ENCODE data around the gene NME7. TPM values are rescaled to one million over a fixed set of nuclear protein-coding genes. Genes with fewer than 3 reads are reported as not detected.
A peak's percentile ranks its signal among the peaks of the same experiment; 100 is the strongest.

Gene NME7
- total and polyA plus RNA-seq, 4 donors = 7.8 to 26.5 (median 9.4) TPM

DNA sequence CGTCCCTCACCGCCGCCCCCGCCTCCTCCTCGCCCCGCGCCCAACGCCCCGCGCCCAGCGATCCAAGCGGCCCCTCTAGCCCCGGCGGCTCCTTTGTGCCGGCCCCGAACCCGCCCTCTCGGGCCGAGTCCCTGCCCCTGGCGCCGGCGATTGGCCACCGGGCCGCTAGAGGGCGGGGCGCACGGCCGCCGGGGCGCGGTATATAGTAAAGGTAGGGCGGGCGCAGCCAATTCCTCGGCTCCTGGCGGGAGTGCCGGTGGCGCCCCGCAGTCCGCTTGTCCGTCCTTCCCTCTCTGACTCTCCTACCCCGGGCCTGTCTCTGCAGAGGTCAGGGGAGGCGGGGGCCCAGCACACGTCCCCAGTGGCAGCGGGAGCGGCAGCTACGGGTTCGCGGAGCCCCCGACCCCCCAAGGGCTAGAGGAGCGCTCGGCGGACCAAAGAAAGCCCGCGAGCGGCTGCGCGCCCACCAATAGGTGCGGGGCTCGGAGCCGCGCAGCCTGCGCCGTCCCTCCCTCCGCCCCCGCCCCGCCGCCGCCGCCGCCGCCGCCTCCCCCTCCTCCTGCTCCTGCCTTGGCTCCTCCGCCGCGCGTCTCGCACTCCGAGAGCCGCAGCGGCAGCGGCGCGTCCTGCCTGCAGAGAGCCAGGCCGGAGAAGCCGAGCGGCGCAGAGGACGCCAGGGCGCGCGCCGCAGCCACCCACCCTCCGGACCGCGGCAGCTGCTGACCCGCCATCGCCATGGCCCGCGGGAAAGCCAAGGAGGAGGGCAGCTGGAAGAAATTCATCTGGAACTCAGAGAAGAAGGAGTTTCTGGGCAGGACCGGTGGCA is 261.3 kb downstream of the NME7 start, which contains the start of gene ATP1B1:
TSS of gene ATP1B1 (plus strand) at position 596 of the 826 bp plus-strand sequence. CDS start at position 736, 140 bp downstream.
- peaks cover 0 to 2% (median 0%) of the 10 kb centered on the region in 4 donors for H3K36me3 ChIP-seq (ENCODE audit: control insufficient read depth in 4 of 4, insufficient read depth in 3 of 4, low read depth in 1 of 4, low read length in 3 of 4)
- H3K27me3 ChIP-seq (ENCODE audit: control insufficient read depth in 4 of 4, insufficient read depth in 4 of 4, low read length in 3 of 4) = no peaks in the 10 kb centered on the region
- peak within 1 kb of the TSS; percentile 80 to 88 for H3K27ac ChIP-seq (ENCODE audit: low read depth in 1 of 2, low read length in 2 of 2)
- H3K9me3 ChIP-seq (ENCODE audit: control insufficient read depth in 4 of 4, low read length in 3 of 4) = no peaks in the 10 kb centered on the region
- TF ChIP-seq, protein P1, sequence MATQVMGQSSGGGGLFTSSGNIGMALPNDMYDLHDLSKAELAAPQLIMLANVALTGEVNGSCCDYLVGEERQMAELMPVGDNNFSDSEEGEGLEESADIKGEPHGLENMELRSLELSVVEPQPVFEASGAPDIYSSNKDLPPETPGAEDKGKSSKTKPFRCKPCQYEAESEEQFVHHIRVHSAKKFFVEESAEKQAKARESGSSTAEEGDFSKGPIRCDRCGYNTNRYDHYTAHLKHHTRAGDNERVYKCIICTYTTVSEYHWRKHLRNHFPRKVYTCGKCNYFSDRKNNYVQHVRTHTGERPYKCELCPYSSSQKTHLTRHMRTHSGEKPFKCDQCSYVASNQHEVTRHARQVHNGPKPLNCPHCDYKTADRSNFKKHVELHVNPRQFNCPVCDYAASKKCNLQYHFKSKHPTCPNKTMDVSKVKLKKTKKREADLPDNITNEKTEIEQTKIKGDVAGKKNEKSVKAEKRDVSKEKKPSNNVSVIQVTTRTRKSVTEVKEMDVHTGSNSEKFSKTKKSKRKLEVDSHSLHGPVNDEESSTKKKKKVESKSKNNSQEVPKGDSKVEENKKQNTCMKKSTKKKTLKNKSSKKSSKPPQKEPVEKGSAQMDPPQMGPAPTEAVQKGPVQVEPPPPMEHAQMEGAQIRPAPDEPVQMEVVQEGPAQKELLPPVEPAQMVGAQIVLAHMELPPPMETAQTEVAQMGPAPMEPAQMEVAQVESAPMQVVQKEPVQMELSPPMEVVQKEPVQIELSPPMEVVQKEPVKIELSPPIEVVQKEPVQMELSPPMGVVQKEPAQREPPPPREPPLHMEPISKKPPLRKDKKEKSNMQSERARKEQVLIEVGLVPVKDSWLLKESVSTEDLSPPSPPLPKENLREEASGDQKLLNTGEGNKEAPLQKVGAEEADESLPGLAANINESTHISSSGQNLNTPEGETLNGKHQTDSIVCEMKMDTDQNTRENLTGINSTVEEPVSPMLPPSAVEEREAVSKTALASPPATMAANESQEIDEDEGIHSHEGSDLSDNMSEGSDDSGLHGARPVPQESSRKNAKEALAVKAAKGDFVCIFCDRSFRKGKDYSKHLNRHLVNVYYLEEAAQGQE (IDR thresholded peaks at IDR 0.05) = peak; percentile 93
- TF ChIP-seq, protein P2, sequence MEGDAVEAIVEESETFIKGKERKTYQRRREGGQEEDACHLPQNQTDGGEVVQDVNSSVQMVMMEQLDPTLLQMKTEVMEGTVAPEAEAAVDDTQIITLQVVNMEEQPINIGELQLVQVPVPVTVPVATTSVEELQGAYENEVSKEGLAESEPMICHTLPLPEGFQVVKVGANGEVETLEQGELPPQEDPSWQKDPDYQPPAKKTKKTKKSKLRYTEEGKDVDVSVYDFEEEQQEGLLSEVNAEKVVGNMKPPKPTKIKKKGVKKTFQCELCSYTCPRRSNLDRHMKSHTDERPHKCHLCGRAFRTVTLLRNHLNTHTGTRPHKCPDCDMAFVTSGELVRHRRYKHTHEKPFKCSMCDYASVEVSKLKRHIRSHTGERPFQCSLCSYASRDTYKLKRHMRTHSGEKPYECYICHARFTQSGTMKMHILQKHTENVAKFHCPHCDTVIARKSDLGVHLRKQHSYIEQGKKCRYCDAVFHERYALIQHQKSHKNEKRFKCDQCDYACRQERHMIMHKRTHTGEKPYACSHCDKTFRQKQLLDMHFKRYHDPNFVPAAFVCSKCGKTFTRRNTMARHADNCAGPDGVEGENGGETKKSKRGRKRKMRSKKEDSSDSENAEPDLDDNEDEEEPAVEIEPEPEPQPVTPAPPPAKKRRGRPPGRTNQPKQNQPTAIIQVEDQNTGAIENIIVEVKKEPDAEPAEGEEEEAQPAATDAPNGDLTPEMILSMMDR (IDR thresholded peaks at IDR 0.05; ENCODE audit: low read depth, low read length, missing input control) = peak; percentile 54
- TF ChIP-seq RAD21 (IDR thresholded peaks at IDR 0.05) (peak in 1 of 2 donors; percentile 12), HNF4G (IDR thresholded peaks at IDR 0.05) (no peak), TAF1 (conservative IDR thresholded peaks at IDR 0.05) (peak; percentile 93)
- peak within 1 kb of the TSS; percentile 70 to 87 (median 85) for H3K4me3 ChIP-seq (ENCODE audit: low read depth in 1 of 3, low read length in 3 of 3)
- H3K4me1 ChIP-seq (ENCODE audit: control insufficient read depth in 4 of 4, insufficient read depth in 4 of 4, low read length in 3 of 4) = peaks cover 5 to 47% (median 28%) of the 10 kb centered on the region in 4 donors
- under 1% methylated on average over 100 of the region's 100 CpGs for WGBS
- peak; percentile 88 for DNase-seq (ENCODE audit: low spot score)
- H3K9ac ChIP-seq (ENCODE audit: low read depth in 1 of 2, low read length in 2 of 2) = peak within 1 kb of the TSS; percentile 93 to 99

DNA sequence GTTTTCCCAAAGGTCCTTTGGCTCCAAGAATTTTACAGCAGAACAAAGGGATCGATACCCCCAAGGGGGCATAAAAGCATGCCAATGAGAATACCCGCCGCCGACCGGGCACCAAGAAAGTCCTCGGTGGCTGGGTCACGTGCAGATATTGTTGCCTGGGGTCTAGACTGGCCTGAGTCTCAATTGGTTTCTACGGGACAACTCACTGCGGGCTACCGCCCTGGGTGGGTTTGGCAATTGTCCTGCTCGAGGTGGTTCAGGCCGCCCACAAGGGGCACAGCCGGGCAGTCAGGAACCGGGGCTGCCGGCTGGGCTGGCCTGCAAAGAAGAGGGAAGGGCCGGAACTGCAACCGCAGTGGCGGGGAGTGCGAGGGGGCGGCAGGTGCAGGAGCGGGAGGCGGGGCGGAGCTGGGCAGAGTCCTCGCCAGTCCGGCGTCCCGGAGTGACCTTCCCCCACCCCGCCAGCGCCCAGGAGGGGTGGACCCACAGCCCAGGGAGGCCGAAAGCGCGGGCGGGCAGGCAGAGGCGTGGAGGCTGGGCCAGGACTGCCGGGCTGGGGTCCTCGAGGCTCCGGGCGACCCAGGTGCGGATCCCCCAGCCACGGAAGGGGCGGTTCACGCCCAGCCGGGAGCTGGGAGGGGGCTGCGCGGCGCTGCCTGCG is 262.0 kb downstream of the NME7 start:
- Histone ChIP-seq H3K27me3 (ENCODE audit: control insufficient read depth in 4 of 4, insufficient read depth in 4 of 4, low read length in 3 of 4) (no peaks in the 10 kb centered on the region), H3K9me3 (ENCODE audit: control insufficient read depth in 4 of 4, low read length in 3 of 4) (no peaks in the 10 kb centered on the region), H3K36me3 (ENCODE audit: control insufficient read depth in 4 of 4, insufficient read depth in 3 of 4, low read depth in 1 of 4, low read length in 3 of 4) (no peaks in the 10 kb centered on the region), H3K4me3 (ENCODE audit: low read depth in 1 of 3, low read length in 3 of 3) (peak overlapping the region; percentile 4 to 85 (median 8)), H3K4me1 (ENCODE audit: control insufficient read depth in 4 of 4, insufficient read depth in 4 of 4, low read length in 3 of 4) (peaks cover 5 to 47% (median 31%) of the 10 kb centered on the region in 4 donors), H3K9ac (ENCODE audit: low read depth in 1 of 2, low read length in 2 of 2) (peak overlapping the region in 1 of 2 donors; percentile 47), H3K27ac (ENCODE audit: low read depth in 1 of 2, low read length in 2 of 2) (peak overlapping the region; percentile 80 to 88)
- 2% methylated on average over 47 of the region's 47 CpGs for WGBS
- DNase-seq (ENCODE audit: low spot score) = peak; percentile 78
- TF ChIP-seq FOXA1 (IDR thresholded peaks at IDR 0.05) = no peak
- TF ChIP-seq, protein P3, sequence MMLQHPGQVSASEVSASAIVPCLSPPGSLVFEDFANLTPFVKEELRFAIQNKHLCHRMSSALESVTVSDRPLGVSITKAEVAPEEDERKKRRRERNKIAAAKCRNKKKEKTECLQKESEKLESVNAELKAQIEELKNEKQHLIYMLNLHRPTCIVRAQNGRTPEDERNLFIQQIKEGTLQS (IDR thresholded peaks at IDR 0.05) = no peak
- TF ChIP-seq, protein P4, sequence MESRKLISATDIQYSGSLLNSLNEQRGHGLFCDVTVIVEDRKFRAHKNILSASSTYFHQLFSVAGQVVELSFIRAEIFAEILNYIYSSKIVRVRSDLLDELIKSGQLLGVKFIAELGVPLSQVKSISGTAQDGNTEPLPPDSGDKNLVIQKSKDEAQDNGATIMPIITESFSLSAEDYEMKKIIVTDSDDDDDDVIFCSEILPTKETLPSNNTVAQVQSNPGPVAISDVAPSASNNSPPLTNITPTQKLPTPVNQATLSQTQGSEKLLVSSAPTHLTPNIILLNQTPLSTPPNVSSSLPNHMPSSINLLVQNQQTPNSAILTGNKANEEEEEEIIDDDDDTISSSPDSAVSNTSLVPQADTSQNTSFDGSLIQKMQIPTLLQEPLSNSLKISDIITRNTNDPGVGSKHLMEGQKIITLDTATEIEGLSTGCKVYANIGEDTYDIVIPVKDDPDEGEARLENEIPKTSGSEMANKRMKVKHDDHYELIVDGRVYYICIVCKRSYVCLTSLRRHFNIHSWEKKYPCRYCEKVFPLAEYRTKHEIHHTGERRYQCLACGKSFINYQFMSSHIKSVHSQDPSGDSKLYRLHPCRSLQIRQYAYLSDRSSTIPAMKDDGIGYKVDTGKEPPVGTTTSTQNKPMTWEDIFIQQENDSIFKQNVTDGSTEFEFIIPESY (IDR thresholded peaks at IDR 0.05) = no peak
- peak; percentile 59 for TF ChIP-seq YY1 (IDR thresholded peaks at IDR 0.05)
- TF ChIP-seq, protein P5, sequence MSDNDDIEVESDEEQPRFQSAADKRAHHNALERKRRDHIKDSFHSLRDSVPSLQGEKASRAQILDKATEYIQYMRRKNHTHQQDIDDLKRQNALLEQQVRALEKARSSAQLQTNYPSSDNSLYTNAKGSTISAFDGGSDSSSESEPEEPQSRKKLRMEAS (IDR thresholded peaks at IDR 0.05) = peak; percentile 40
- peak; percentile 78 for TF ChIP-seq SP1 (IDR thresholded peaks at IDR 0.05)
- TF ChIP-seq, protein P2 (IDR thresholded peaks at IDR 0.05; ENCODE audit: low read depth, low read length, missing input control) = no peak
- peak; percentile 77 to 80 for TF ChIP-seq RXRA (IDR thresholded peaks at IDR 0.05)
- TF ChIP-seq RAD21 (IDR thresholded peaks at IDR 0.05) = peak; percentile 61 to 78
- TF ChIP-seq, protein P1 (IDR thresholded peaks at IDR 0.05) = peak; percentile 80
- TF ChIP-seq HNF4G (IDR thresholded peaks at IDR 0.05) = peak; percentile 29
- TF ChIP-seq EGR1 (IDR thresholded peaks at IDR 0.05; ENCODE audit: low read depth in 2 of 2) = peak; percentile 78
- TF ChIP-seq TAF1 (conservative IDR thresholded peaks at IDR 0.05) = no peak

All from liver (tissue), 9 donors.